NCI-H226 (cell line): ENCODE data around the gene TTC7B.

ENCODE experiments used
- DNase-seq: peaks from one replicate; pipeline ENCODE4 v3.0.0-alpha.2; 2015

The TTC7B gene

DNA sequence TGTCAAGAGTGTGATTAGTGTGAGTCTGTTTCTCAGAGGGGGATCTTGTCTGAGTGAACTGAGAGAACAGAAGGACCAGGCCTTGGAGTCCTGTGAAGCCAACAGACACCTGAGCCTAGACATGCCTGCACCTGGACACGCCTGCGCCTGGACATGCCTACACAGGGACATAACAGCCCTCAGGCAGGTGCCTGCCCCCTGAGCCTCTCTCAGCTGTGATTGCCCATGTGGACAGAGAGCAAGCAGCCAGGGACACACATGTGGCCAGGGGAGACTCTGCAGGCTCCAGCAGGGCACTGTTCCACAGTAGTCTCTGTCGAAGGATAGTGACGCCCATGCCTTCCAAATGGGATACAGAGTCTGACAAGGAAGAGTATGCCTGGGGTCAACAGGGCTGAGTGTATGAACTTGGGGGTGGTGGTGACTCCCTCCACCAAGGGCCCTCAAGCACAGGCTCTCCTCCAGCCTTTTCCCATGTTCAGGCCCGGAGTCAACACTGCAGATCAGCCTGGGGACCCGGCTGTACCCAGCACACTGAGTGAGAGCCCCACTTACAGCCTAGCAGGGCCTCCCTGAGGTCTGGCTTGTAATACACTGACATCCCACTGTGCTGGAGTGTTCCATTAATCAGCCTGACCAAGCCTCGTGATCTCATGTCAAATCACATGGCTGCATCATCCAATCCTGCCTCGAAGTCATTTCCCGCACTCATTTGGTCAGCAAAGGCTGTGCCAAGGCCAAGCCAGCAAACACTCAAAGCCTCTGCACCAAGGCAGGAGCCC, 246.4 kb downstream of the TTC7B start:
- DNase-seq = no peak

DNA sequence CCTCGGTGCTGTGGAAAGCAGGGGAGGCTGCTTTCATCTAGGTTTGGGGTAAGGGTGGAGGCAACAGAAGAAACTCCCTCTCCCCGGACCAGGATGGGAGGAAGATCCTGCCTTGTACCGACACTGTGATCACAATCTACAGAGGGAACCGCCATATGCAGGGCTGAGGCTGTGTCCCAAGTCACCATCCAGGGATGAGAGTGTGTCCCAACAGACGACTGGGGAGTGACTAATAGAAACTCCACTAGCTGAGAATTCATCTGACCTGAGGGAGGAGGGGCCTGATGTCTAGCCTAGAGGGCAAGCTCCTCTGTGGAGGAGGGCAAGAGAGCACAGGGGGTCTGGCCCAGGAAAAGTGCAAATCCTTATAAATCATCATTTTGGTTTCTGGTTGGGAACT, 247.0 kb downstream of the TTC7B start:
- no peak for DNase-seq

DNA sequence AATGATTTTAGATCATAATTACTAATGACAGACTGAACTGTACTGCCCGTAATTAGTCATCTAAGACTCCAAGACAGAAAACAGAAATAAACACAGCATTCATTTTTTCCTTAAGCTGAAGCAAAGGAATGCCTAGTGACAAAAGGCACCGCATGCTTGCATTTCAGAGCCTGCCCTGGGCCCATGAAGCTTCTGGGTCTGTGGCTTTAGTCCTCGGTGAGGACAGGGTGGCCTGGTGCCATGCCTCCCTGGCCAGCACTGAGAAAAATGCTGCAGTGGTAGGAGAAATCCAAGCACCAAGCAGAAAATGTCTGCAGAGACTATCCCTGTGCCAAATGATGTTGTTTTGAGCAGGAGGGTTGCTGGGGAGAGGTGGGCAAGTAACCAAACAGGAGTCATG, 247.8 kb downstream of the TTC7B start:
- no peak for DNase-seq

DNA sequence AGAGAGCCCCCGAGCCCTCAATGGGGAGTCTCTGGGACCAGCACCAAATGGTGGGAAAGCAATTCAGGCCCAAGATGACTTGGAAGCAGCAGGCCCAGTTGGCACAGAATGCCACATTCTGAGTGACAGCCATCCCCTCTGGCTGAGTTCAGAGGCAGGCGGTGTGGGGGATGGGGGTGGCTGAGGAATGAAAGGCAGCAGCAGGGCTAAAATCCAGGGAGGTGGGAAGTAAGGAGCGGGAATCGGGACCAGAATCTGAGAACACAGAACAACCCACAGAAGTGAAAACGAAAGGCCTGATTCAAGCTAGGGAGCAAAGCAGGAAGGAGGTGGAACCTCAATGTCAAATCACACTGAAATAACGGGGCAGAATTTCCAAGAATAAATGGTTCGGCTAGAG, 248.2 kb downstream of the TTC7B start:
- DNase-seq = no peak

DNA sequence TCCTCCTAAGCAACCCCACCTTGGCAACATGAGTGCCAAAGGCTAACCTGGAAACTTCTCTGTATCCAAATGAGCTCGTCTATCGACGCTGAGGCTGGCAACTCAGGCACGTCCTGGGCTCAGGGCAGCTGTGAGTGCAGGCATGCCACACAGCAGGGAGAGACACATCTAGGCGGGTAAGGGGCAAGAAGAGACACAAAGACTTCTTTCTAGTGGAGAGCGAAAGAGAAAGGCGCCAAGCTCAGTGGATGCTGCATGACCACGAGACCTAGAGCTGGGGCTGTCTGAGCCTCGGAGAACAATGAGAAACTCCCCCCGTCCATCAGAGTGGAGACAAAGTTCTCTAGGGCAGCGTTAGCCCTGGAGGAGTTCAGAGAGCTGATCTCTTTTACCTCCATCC, 249.0 kb downstream of the TTC7B start:
- DNase-seq = no peak

DNA sequence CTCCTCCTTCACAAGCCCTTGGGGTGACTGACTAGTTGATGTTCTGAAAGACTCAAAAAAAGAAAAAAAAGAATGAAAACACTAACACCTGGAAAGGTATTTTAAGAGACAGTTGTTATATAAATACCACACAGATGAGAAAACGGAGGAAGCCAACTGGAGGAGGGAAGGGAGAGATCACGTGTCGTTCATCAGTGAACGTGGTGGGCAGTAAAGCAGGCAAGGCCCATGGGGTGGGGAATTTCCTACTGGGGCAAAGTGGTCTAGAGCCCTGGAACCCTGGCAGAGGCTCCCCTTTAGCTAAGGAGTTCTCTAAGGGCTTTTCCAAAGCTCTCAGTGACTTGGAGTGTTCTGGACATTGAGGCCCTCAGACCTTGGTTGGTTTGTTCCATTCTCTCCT, 249.7 kb downstream of the TTC7B start:
- DNase-seq = no peak

DNA sequence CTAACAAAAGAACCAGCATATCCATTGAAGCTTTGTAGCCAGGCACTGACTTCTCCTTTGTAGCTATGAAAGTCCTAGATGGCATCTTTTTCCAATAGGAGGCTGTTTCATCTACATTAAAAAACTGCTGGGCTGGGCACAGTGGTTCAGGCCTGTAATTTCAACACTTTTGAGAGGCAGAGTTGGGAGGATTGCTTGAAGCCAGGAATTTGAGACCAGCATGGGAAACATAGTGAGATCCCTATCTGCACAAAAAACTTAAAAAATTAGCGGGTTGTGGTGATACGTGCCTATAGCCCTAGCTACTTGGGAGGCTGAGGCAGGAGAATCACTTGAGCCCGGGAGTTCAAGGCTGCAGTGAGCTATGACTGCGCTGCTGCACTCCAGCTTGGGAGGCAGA, 251.7 kb downstream of the TTC7B start:
- no peak for DNase-seq

DNA sequence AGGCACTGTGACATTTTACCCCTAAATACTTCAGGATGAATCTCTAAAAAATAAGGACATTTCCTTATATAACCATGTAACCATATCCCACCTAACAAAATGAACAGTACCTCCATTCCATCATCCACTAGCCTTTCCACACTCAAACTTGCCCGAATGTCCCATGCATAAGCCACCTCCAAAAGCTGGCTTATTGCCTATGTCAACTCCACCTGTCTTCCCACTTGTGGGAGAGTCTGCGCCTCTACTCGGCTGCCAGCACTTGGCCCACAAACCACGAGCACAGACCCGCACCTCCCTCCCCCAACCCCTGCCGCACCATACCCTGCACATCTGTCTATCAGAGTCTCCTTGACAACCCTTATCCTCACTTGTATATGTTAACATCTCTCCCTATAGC, 253.6 kb downstream of the TTC7B start:
- no peak for DNase-seq

DNA sequence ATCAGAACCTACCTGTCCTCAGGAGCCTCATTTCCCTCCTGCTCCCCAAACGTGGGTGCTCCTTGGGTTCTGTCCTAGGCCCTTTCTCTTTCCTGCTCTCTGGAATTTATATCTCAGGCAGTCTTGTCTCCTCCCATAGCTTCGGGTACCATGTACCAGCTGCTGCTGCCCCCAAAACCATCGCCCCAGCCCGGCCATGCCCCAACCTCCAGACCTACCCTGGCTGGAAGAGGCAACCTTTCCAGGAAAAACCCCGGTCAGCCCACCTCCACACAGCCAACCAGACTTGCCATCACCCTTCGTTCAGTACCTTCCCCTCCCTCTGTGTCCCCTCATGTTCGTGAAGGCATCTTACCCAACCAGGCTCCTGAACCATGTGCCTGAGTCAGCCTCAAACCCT, 254.3 kb downstream of the TTC7B start:
- DNase-seq = no peak

DNA sequence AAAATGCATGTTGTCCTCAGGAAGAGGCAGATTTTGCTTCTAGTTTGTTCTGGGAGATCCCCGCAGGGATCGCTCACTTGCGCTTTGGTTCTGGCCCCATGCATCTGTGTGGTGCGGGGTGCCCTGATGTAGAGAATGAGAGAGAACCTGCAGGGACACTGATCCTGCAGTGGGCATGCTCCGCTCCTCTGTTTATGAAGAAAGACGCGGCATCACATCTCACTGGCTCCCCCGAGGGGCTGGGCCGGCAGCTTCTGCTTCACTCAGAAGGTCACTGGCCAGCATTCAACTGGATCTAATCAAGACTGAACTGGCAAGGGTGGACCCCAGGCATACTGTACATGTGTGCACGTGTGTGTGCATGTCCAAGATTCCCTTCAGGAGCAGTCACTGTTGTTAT, 255.2 kb downstream of the TTC7B start:
- no peak for DNase-seq

DNA sequence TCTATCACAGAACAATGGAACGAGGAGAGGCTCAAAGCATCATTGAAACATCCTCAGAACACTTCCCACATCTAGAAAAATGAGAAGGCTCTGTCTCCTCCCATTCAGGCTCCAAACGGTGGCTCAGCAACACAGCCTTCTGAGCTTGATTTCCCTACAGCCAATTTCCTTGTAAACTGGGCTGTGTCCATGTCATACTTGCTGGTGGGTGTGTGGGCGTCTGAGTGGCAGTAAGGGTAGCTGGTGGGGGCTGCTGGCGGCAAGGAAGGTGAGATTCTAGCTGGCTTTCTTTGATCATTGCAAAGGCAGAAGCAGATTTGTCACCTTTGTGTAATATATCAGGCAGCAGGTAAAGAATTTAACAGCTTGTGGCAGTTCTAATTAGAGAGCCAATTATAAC, 255.7 kb downstream of the TTC7B start:
- DNase-seq = no peak

DNA sequence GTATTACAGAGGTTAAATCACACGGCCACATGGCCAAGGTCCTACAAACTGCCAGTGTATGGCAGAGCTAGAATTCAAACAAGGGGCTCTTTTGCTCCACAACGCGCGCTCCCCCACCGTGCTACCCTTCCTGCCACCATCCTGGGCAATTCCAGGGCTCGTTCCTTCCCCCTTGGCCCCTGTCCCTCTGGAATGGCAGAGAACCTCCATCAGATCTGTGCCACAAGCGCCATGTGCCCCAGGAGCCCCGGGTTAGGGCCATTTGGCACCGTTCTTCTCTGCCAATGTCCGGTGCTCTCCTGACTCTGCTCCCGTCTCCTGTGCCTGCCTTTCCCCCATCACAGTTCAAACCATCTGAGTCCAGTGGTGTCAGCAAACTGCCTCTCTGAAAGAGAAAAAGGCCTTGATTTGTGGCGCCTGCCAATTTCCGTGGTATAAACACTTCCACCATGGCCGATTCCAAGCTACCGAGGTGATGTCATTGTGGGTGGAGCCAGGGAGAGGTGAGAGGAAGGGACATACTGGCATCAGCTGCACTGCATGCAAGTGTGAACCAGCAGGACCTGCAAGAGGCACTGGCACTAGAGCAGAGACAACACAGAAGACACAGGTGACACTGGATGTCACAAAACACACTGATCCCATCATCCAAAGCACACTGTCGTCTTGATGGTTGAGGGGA, 256.3 kb downstream of the TTC7B start:
- no peak for DNase-seq

DNA sequence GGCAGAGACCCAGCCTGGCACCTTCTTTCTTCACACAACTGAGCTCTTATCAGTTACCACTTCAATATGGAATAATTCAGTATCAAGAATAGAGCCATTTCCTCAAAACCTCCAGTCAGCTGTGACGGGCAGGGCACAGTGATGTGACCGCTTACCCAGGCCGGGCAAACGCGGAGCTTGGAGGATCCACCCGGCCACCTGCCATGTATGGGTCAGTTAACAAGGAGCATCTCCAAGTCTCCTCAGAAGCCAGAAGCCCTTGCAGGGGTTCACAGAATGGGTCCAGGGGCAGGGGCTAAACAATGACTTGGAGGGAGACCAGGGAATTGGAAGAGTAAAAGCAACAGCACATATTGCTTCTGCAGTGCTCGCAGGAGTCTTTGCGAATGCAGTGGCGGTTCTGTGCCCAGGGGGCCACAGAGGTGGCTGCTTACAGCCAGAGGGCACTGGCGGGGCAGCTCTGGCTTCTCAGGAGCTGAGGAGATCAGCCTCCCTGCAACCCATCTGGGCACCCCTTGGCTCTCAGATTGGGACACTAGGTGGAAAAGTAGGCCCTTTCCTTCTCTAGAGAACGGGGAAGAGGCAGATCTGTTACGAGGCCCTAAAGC, 257.1 kb downstream of the TTC7B start:
- DNase-seq = no peak

DNA sequence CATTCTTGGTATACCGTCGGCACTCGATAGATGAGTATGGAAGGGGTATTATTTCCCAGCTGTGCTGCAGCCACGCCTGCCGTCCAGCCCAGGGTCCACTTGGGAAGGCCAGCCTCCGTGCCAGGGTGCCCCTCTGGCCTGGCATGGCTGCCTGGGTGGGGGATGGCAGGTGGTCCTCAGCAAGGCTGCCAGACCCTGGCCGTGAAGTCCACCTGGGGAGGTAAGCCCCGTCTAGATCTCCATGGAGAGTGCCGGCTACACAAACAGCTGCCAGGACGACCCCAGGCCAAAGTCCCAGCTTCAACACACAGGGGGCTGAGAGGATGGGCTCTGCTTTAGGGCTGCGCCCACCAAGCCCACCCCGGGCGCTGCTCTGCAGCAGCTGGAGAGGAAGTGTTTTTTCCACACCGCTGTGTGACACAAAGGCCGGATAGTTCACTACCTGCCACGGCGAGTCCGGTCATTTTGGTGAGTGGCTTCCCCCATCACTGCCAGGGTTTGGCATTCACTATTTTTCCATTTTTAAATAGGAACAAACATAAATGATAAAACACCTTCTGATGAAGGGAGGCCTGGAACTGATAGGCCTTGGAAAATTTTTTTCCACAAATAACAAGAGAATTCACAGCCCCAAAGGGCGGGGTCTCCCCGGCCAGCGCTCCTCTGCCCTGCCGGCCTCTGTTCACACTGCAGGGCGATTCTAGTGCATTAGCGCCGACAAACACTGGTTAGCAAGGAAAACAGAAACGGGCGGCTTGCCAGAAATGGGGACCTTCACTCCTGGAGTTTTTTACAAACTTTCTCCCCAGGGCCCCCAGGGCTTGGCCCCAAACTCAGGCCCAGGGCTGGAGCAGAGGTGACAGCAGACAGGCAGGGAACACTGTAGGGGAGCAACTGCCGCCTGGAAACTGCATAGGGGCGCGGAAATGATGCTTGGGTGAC, 257.9 kb downstream of the TTC7B start:
- DNase-seq = no peak

DNA sequence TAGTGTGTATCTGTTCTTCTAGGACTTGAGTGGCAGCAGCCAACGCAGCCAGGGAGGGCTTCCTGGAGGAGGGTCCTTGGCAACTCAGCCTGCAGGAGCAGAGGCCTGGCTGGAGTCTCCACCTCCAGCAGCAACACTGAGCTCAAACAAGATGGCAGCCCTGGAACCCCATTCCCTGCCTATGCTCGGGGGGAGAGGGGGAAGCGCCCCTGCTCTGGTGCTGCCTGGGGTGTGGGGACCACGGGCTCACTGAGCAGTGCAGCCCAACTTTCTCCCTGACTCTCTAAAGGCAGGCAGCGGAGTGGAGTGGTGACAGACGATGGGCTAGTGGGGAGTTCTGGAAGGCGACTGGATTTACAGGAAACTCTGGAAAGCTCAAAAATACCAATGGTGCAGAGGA, 258.7 kb downstream of the TTC7B start:
- no peak for DNase-seq

DNA sequence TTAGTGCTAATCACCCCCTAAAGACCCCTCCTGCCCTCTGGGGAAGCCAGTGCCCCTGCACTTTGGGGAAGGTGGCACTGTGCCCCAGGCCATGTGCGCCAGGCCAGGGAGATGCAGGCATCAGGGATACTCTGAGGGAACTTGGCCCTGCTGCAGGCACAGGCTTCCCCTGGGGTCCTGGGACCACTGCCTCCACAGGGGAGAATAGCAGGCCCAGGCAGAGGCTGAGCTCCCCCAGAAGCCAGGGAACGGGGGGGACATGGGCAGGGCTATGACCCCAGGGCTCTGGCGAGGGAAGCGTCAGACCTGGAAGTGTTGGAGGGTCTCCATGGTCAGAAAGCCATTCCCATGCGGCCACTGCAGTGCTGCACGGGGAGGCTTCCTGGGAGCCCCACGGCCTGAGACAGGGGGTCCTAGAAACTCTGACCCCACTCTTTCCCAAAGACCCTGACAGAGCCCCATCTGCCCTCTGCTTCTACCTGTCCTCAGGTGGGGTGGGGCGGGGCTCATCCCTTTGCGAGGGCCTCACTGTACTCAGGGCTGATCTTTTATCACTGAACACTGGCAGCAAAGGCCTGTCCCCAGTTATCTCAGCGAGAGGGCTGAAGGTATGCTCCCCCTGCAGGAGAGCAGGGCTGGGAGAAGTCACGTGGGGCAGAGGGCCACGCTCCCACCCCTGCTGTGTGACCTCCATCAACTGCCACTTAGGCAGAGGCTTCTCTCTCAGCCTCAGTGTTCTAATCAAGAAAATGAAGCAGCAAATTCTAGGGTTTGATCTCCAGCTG, 259.4 kb downstream of the TTC7B start:
- no peak for DNase-seq

DNA sequence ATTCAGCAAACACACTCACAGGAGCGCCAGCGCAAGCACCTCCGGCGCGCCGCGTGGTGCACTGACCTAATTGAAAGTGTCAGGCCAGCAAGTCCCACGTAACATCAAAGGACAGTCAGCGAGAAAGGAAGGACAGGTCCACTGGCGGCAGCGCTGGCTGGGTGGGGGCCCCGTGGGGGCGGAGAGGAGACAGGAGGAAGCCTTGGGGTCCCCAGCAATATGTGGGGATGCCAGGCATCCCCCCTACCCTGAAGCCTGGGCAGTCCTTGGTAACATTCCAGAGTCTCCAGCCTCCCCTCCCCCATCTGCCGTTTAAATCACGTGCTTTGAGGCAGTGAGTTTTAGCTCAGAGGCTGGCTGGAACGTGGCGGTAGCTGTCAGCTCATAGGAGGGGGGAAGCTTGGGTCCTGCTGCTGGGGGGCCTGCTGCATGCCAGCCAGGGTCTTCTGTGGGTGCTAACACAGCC, 260.2 kb downstream of the TTC7B start:
- DNase-seq = no peak

DNA sequence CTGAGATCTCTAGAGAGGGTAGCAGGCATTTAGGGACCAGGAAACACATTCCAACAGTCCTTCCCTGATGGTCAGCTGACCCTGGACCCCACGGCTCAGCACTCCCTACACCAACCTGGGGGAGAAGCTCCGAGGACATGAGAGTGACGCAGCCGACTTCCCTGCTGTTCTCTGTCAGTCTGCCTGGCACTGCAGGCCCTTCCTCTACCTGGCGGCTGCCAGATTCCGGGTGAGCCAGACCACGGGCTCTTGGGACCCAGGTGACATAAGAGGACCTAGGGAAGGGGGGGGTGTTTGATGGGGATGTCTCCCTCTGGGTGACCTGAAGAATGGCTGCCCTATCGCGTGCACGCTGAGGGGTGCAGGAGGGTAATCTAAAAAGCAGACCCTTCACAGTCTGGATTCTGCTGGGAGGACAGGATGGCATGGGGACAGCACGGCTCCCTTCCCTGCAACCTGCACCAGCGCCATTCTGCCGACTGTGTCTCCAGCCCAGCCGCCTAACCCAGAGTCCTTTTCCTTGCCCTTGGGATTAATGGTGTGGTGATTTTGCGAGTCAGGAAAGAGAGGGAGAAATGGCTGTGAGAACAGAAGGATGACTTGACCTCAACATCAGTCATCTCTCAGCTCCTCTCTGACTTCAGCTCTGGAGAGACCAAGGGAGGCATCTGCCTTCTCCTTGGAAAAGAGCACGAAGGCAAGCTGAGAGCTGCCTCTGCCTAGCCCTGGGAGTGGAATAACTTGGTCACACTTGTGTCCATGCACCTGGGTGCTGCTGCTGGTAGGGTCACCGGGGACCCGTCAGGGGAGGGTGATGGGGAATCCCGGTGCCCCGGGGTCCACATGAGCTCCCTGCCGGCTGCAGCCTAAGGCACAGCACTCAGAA, 260.9 kb downstream of the TTC7B start:
- no peak for DNase-seq

DNA sequence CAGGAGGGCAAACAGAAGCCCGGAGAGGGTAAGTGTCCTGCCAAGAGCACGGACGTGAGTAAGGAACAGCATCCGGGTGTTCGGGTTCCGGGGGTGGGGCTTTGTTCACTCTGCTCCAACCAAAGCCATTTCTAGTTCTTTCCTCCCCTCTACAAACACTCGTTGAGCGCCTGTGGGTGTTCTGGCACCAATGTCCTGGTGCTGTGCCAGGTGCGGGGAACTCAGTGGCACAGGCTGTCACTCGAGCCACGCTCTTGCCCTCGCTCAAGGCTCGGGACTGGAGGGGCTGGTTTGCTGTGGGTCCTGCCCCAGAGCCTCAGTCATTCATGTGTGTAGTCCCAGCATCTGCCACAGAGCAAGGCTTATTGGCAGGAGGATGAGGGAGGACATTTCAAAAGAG, 261.9 kb downstream of the TTC7B start:
- no peak for DNase-seq

DNA sequence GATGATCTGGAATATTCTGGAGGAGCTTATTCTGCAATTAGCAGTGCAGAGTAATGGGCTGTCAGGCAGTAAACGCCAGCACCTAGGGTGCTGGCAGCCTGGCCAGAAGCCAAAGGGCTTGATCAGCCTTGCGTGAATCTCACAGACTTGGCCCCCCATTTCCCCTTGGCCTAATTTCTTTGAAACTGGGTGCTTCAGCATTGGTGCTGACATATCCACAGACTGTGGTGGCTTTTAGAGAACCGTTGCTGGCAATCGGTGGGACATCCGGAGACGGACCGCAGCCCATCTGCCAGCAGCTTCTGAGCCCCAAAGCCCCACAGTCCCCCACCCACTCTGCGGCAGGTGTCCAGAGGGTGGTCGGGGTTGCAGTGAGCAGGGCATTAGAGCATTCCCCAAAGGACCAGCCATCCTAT, 262.3 kb downstream of the TTC7B start:
- no peak for DNase-seq

DNA sequence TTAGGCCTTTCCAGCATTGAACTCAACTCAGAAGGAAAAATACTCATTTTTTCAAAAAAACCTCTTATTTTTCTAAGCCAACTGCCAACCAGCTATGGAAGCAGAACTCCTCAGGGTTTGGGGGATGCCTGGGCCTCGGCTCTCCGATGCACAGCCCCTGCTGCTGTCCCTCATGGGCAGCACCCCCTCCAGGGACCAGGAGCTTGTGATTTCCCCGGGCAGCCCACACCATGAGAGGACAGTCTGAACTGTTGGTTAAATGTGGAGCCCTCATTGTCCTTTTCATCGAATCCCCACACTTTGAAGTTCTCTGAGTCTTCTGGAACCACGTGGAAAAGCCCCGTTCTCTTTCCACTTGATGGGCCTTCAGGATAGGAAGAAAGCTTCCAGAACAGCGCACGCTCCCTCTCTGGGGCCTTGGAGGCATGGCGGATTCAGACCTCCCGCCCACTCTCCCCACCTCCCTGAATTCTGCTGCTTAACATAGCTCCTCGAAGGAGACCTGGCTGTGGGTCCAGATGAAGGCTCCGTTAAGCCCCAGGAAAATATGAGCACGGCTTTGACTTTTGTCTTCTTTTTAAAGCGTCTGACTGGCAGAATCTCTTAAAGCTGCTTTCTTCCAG, 262.8 kb downstream of the TTC7B start:
- DNase-seq = no peak
